ENCODE results near the gene HS1BP3.

HS1BP3 gene

DNA sequence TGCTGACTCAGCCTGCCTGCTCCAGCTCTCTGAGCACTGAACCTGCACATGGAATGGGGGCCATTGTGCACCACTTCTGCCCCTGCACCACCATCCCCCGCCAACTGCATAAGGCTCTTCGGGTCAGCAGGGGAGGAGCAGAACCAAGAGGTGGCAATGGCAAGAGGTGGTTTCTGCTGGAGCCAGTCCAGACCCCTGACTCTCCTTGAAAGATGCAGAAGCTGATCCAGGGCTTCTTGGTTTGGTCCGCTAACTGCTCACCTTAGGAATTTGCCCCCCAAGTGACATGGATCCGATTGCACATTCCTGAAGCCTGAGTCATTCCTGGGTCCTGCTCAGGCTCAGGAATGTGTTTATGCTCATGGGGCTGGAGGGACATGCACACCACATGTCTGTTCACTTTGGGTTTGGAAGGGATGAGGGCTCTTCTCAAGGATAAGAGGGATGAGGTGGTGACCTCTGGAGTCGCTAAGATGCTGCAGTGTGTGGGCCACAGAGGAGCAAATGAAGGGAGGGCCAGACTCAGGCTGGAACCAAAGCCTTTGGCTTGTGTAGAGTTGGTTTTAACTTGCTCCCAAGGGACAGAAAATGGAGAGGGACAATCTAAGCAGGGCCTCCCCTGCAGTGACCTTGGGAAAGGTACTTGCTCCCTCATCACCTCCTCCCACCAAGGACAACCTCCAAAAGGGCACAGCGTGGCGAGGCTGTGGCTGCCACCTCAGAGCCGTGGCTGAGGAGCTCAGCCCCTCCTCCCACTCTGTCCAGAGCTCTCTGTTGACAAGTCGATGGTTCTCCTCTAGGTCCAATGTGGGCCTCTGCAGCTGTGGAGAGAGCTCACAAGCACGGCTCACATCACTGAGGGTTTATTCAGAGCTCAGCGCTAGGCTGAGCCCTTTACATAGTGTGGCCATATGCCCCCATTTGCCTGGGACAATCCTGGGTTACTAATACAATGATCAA is 66.2 kb downstream of the HS1BP3 start:
- peak; percentile 93 for DNase-seq (ENCODE audit: low read depth)

GRCh38 chr2:20584045-20584398 is 66.9 kb downstream of the HS1BP3 start:
- DNase-seq (ENCODE audit: low read depth) = no peak

- DNase-seq (ENCODE audit: low read depth) = no peak
Measured at GRCh38 chr2:20583425-20583881, 67.4 kb downstream of the HS1BP3 start.

- no peak for DNase-seq (ENCODE audit: low read depth)
Measured at GRCh38 chr2:20582600-20583221, 68.2 kb downstream of the HS1BP3 start.

GRCh38 chr2:20580690-20581437 is 70.0 kb downstream of the HS1BP3 start:
- no peak for DNase-seq (ENCODE audit: low read depth)

DNA sequence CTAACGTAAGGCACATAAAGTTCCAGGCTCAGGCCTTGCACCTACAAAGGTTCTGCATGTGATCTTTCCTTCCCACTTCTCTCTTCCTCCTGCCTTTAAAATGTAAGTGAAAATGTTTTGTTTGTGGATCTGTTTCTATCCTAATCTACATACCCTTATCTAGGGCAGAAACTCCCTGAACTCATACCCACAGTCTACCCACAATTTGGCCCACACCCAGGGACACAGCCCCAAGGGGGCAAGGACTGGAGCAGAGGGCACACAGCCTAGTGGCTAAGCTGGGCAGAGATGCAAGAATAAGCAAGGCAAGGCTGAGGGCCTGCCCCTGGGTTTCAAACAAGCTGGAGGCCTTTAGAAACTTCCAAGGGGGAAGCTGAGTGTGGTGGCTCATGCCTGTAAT is 71.0 kb downstream of the HS1BP3 start:
- DNase-seq (ENCODE audit: low read depth) = no peak

DNA sequence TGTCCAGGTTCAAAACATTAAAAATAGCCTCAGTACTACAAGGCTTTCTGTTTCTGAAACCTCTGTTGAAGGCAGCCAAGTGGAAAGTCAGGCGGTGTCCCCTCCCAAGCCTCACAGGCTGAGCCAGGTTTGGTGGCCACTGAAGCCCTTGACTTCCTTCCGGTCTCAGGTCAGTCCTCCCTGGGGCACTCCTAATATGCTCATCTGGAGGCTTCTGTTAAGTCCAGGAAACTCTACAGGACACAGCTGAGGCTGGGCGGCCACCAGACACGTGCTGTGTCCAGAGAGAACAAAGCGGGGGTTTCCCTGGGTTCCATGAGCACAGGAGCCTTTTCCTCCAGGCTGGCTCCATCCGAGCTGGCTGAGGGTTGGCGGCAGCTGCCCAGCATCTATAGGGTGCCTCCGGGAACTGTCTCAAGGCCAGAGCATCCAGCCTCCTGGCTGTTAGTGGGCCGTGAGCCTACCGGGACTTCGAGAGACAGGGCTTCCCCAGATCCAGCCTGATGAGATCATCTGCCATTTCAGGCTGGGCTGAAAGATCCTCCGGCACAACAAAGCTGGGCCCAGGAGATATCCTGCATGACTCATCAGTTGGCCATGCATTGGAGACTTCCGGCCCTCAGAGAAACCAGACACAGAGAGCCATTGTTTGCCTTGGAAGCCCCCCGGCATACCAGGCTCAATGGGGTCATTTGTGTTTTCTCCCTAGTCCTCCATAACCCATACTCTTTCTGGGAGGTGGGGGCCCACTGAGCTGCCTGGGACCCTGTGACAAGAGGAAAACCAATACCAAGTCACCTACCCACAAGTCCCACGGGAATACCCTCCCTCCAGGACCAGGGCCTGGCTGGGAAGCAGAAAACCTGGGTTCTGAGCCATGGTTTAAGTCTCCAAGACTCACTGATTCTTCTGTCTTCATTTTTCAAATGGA is 71.7 kb downstream of the HS1BP3 start:
- peak; percentile 89 for DNase-seq (ENCODE audit: low read depth)

DNA sequence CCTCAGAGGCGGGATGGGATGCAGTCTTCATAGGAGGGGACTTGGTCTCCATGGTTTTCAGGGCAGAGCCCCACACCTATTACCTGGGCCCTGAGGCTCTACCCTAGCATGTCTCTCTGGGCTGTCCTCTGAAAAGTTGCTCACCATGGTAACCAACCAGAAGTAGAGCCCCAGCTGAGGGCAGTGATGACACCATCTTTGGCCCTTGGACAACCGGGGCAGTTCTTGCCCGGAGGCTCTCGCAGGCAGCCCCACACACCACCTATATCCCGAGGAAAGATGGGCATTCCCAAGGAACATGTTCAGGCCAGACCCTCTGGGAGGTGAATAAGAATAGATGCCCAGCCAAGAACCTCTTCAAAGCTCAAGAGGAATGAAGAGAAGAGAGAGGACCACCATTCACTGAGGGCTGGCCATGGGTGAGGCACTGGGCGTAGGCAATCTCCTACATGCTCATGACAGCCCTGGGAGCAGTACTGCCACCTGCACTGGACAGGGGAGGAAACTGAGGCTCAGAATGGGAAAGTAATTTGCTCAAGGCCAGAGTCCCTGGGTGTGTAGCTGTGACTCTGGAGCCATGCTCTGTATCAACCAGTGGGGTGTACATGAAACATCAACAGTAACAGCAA is 72.5 kb downstream of the HS1BP3 start:
- DNase-seq (ENCODE audit: low read depth) = no peak

GRCh38 chr2:20577495-20578235 is 73.2 kb downstream of the HS1BP3 start:
- DNase-seq (ENCODE audit: low read depth) = peak; percentile 74

GRCh38 chr2:20576598-20577115 is 74.2 kb downstream of the HS1BP3 start:
- no peak for DNase-seq (ENCODE audit: low read depth)

GRCh38 chr2:20575935-20576597 is 74.8 kb downstream of the HS1BP3 start:
- DNase-seq (ENCODE audit: low read depth) = no peak

DNA sequence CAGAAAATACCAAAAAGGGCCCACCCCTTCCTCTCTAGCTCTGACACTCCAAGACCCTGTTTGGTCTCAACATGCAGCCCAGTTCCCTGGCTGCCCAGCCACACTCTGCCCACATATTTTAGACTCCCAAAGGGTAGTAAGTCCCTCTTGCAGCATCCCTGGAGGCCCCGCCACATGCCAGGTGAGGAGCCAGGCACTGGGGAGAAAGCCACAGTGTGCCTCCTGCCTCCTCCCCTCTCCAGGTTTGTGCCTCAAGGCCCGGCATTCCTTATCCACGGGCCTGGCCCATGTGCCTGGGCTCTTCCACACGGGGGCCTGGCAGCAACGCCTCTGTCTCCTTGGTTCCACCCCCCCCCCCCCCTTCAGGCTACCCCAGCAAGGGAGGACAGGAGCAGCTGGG is 75.5 kb downstream of the HS1BP3 start:
- DNase-seq (ENCODE audit: low read depth) = no peak

GRCh38 chr2:20574930-20575329 is 76.0 kb downstream of the HS1BP3 start:
- DNase-seq (ENCODE audit: low read depth) = no peak

DNA sequence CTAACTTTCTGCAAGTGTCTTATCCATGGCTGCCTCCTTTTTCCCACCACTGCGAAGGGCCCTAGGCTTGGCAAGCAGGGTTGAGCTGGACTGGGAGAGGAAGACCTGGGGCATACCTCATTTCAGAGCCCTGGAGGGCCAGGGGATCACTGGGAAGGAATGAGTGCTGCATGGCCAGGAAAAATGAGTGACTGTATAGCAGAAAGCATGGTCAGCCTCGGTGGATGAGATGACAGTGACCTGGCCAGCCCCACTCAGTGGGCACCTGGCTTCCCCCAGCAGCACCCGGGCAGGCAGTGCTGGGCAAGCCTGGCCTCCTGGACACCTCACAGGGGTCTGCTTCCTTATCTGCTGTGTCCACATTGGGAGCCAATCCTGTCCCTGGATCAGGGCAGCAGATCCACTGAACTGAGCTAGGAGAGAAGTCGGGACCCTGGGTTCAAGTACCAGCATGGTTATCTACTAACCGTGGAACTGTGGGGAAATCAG is 76.4 kb downstream of the HS1BP3 start:
- no peak for DNase-seq (ENCODE audit: low read depth)

DNA sequence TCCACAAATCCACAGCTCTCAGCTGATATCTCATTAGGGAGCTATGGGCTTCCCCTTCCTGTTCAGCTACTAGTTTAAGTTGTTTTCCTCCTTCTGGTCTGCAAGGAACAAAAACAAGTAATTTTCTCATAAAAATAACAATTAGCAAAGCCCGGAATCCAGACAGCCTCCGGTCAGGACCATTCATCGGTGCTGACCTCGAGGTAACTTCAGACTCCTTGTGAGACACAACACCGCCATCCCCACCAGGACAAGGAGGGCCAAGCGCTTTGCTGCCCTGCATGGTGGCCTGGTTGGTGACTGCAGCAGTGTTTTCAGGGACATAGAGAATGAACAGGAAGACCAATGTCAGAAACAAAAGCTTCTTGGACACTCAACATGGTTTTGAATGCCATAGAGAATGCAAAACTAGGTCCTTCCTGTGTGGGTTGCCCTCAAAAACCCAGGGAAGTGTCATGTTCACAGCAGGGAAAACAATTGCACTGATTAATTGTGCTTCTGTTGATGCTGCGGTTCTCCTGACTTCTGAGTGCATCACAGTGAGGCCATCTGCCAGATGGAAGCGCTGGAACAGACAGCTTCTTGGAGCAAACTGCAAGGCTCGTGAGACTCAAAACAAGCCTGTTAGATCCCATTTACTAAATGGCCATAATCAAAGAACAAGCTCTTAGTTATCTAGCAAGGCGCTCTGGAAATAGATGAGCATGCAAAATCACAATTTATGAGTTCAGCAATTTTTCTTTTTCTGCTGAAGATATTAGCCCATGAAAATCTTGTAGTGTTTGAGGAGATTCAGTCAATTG is 77.1 kb downstream of the HS1BP3 start:
- DNase-seq (ENCODE audit: low read depth) = peak; percentile 57

DNA sequence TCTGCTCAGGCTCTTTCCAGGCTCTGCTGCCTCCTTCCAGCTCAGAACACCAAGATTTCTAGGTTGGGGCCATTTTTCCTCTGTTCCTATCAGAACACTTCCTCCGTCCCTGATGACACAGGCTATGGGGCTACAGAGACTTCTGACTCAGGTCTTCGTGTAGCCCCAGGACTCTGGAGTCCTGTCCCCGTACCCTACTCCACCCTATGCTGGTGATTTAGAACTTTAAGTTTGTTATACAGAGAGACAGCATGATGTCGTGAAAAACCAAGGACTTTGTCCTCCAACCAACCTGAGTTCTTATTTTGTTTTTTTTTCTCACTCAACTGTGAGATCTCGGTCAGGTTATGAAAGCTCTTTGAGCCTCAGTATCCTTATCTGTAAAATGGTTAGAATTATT is 78.7 kb downstream of the HS1BP3 start:
- DNase-seq (ENCODE audit: low read depth) = no peak

DNA sequence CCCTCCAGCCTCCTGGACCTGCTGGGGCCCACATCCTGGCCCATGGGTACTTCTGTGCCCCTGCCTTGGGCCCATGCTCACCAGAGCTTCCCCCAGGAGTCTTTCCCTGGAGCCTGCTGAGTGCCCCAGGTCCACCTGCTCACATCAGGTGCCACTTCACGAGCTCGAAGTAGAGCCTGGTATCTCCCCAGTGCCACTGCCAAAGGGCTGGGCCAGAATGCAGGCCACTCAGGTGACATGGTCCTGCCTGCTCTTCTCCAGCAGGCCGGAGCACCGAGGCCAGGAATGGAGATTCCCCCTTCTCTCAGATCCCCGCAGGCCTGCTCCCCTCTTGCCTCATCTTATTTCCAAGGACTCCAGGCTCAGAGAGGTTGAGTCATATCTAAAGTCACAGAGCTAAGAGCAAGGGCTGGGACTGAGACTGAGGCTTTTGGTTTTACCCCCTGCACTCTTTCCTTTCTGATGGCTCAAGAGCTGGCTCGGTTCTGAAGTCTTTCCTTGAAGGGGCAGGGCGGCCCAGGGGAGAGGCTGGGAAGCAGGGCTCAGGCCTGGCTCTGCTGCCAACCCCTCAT is 79.2 kb downstream of the HS1BP3 start:
- DNase-seq (ENCODE audit: low read depth) = no peak

DNA sequence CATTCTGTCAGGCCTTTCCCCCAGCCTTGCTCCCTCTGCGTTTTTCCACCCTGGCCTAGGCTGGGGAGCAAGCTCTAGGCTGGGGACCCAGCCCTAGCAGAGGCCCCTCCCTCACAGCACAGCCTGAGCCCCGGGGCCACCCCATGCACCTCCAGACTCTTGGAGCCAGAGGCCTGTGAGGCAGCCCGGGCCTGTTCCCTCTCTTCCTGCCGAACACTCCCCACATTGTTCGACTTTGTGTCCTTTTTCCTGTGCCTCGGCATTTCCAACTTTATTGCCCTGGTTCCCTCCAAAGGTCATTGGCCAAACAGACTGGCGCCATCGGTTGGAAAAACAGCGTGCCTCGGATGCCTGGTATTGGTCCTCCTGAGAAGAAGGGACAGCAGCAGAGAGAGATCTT is 79.7 kb downstream of the HS1BP3 start:
- DNase-seq (ENCODE audit: low read depth) = no peak

Data from fibroblast of gingiva (primary cell).